IgD-negative memory B cell (primary cell): Measurements from ENCODE around the gene MON2. TPM values are rescaled to one million over a fixed set of nuclear protein-coding genes. Genes with fewer than 3 reads are reported as not detected.
"Not testable (repeated sequence)": the region's sequence is repeated elsewhere in the genome, so short reads cannot be mapped to it uniquely, and the experiment has no call there.

Source experiments
- H3K27ac Mint-ChIP-seq, 3 donors: one replicate each; pipeline ENCODE4 v1.8.0; 2020 to 2022; ENCODE audit warnings: mild to moderate bottlenecking in 3 of 3, mixed read lengths in 3 of 3, moderate library complexity in 1 of 3
- H3K27me3 Mint-ChIP-seq: one replicate; pipeline ENCODE4 v1.8.0; 2021; ENCODE audit warnings: mixed read lengths
- H3K36me3 Mint-ChIP-seq: one replicate; pipeline ENCODE4 v1.8.0; 2020; ENCODE audit warnings: mild to moderate bottlenecking, mixed read lengths
- H3K4me1 Mint-ChIP-seq, 3 donors: one replicate each; pipeline ENCODE4 v1.8.0; 2020 to 2022; ENCODE audit warnings: mixed read lengths in 3 of 3, mild to moderate bottlenecking in 1 of 3
- H3K4me3 Mint-ChIP-seq, 4 donors: one replicate each; pipeline ENCODE4 v1.8.0; 2020 to 2022; ENCODE audit warnings: mild to moderate bottlenecking in 4 of 4, mixed read lengths in 4 of 4, moderate library complexity in 3 of 4
- H3K9me3 Mint-ChIP-seq, 3 donors: one replicate each; pipeline ENCODE4 v1.8.0; 2020 to 2021; ENCODE audit warnings: mixed read lengths in 3 of 3, mild to moderate bottlenecking in 1 of 3
- polyA plus RNA-seq: library from polyadenylated mRNA; unstranded; fragments of 300-500 nt; fragmentation: Illumina TruSeq; gene quantifications from one replicate; pipeline ENCODE4 v1.2.3, GENCODE V29; 2021

MON2 gene
- polyA plus RNA-seq, 1 donor from 2014 or later, result 13.8 TPM

DNA sequence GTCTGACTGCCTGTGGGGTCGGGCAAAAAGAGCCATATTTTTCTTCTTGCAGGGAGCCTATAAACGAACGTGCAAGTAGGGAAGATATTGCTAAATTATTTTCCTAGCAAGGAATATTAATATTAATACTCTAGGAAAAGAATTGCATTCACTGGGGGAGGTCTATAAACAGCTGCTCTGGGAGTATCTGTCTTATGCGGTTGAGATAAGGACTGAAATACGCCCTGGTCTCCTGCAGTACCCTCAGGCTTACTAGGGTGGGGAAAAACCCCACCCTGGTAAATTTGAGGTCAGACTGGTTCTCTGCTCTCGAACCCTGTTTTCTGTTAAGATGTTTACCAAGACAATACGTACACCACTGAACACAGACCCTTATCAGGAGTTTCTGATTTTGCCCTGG, 3.4 kb upstream of the MON2 start:
- H3K36me3 Mint-ChIP-seq, H3K27ac Mint-ChIP-seq, H3K27me3 Mint-ChIP-seq: not testable (repeated sequence)
- peak overlapping the region in 1 of 4 donors; percentile 41 for H3K4me3 Mint-ChIP-seq
- peaks cover 6 to 18% (median 8%) of the 10 kb centered on the region in 3 donors for H3K9me3 Mint-ChIP-seq
- H3K4me1 Mint-ChIP-seq, result peaks cover 13 to 14% (median 13%) of the 10 kb centered on the region in 3 donors

DNA sequence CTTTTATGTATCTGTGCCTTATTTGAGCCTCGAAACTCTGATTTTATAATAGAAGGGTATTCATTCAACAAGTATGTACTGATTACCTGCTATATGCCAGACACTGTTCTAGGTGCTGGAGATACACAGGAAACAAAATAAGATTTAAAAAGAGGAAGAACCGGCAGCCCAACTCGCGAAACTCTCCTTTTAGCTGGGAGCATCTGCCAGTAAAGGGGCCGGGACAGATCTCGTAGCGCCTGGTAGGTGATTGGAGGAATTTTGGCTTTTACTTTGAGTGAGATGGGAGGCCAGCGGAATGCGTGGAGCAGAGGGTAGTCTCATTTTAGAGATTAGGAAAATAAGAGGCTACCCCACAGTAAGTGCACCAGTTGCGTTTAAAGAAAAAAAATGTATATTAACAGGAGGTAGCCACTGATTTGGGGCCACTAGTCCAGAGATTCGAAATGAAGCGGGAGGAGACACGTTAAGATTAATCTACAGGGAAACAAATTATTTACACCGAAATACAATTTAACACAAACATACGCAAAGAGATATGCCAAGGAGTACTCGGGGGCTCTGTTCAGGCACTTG, 520 bp upstream of the MON2 start:
- Mint-ChIP-seq H3K9me3 (peaks cover 5 to 18% (median 6%) of the 10 kb centered on the region in 3 donors), H3K27me3 (no peaks in the 10 kb centered on the region), H3K4me1 (peaks cover 14 to 21% (median 21%) of the 10 kb centered on the region in 3 donors), H3K4me3 (peak overlapping the region; percentile 95 to 99 (median 96)), H3K36me3 (no peaks in the 10 kb centered on the region), H3K27ac (peak overlapping the region; percentile 92 to 96 (median 96))

DNA sequence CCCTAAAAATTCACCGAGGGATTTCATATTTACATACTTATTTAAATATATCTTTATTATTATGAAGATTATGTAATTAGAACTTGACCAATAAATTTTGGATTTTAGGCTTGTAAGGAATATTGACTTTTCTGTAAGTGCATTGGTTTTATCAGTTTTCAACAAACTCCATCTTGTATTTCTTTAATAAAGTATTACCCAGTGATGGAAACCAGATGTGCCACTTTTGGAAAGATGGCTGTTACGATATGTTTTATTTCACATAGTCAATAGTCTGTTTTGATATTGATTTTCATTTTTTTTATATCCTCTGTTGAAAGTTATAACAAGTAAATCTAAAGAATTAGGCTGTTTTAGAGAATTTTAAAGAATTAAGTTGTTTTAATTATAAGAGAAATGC, 1.8 kb downstream of the MON2 start:
- Mint-ChIP-seq H3K27me3 (no peaks in the 10 kb centered on the region), H3K4me1 (peaks cover 14 to 22% (median 21%) of the 10 kb centered on the region in 3 donors), H3K9me3 (peaks cover 0 to 8% (median 0%) of the 10 kb centered on the region in 3 donors), H3K4me3 (peak overlapping the region in 2 of 4 donors; percentile 96 to 99), H3K27ac (peak overlapping the region in 1 of 3 donors; percentile 92), H3K36me3 (no peaks in the 10 kb centered on the region)

DNA sequence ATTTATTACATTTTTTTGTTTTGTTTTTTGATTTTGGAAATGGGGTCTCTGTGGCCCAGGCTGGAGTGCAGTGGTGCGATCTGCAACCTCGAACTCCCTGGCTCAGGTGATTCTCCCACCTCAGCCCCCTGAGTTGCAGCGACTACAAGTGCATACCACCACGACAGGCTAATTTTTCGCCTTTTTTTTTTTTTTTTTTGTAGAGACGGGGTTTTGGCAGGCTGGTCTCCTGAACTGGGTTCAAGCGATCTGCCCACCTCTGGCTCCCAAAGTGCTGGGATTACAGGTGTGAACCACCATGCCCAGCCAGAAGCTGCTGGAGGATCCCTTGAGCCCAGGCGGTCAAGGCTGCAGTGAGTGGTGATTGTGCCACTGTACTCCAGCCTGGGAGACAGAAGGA, 2.3 kb downstream of the MON2 start:
- Mint-ChIP-seq H3K9me3 (peaks cover 0 to 3% (median 0%) of the 10 kb centered on the region in 3 donors), H3K27ac (peak overlapping the region in 1 of 3 donors; percentile 30), H3K4me1 (peaks cover 14 to 24% (median 22%) of the 10 kb centered on the region in 3 donors), H3K4me3 (peak overlapping the region in 3 of 4 donors; percentile 38 to 72 (median 63)), H3K27me3 (no peaks in the 10 kb centered on the region), H3K36me3 (no peaks in the 10 kb centered on the region)

DNA sequence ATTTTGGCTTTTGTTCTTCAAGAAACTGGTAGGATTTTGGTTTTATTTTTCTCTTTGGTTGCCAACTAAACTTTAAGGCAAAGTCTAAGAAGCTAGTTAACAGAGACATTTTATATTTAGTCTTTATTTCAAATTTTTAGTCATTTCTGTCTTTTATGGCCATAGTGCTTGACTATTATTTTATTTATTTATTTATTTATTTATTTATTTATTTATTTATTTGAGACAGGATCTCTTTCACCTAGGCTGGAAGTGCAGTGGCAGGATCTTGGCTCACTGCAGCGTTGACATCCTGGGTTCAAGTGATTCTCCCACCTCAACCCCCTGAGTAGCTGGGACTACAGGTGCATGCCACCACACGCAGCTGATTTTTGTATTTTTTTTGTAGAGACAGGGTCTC, 3.1 kb downstream of the MON2 start:
- Mint-ChIP-seq H3K27ac (peak overlapping the region in 1 of 3 donors; percentile 30), H3K9me3 (no peaks in the 10 kb centered on the region), H3K4me3 (peak overlapping the region; percentile 34 to 72 (median 58)), H3K4me1 (peaks cover 17 to 26% (median 22%) of the 10 kb centered on the region in 3 donors), H3K27me3 (no peaks in the 10 kb centered on the region), H3K36me3 (no peaks in the 10 kb centered on the region)

DNA sequence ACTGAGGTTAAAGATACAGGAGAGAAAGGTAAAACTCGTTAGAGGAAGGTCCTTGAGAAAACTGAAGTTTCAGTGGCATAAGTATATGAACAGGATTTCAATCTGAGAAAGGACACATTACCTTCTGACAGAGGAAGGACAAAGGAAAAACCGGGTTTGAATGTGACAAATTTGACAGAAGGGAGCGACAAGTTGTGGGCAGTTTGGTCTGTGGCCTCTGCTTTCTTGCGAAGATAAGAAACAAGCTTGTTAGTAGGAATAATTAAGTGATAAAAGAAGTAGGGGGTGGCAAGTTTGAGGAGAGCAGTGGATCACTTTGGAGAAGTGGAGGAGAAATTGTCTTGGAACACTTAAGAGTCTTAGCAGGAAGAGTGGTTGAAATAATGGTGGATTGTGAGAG, 5.1 kb downstream of the MON2 start:
- no peak overlapping the region for H3K27ac Mint-ChIP-seq
- no peaks in the 10 kb centered on the region for H3K9me3 Mint-ChIP-seq
- H3K27me3 Mint-ChIP-seq, result no peaks in the 10 kb centered on the region
- no peak overlapping the region for H3K4me3 Mint-ChIP-seq
- H3K36me3 Mint-ChIP-seq, result no peaks in the 10 kb centered on the region
- peaks cover 13 to 27% (median 17%) of the 10 kb centered on the region in 3 donors for H3K4me1 Mint-ChIP-seq

DNA sequence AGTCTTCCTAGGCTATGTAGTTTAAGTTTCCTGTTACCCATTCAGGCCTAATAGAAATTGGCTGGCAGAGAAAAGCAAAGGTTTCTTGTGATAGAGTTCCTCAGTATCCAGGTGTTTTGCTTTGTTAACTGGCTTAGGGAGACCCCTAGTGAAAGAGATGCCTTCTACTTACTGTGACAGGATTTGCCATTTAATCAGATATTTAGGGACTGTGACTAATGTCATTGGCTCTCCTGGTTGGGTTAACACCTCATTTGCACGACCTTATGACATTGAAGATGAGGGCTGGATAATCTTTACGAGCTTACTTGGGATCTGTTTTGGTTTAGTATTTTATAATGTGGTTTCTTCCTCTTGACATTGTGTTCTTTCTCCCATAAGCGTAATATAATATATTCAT, 5.8 kb downstream of the MON2 start:
- Mint-ChIP-seq H3K9me3 (no peaks in the 10 kb centered on the region), H3K36me3 (no peaks in the 10 kb centered on the region), H3K4me1 (peaks cover 12 to 28% (median 15%) of the 10 kb centered on the region in 3 donors), H3K4me3 (no peak overlapping the region), H3K27me3 (no peaks in the 10 kb centered on the region), H3K27ac (no peak overlapping the region)

DNA sequence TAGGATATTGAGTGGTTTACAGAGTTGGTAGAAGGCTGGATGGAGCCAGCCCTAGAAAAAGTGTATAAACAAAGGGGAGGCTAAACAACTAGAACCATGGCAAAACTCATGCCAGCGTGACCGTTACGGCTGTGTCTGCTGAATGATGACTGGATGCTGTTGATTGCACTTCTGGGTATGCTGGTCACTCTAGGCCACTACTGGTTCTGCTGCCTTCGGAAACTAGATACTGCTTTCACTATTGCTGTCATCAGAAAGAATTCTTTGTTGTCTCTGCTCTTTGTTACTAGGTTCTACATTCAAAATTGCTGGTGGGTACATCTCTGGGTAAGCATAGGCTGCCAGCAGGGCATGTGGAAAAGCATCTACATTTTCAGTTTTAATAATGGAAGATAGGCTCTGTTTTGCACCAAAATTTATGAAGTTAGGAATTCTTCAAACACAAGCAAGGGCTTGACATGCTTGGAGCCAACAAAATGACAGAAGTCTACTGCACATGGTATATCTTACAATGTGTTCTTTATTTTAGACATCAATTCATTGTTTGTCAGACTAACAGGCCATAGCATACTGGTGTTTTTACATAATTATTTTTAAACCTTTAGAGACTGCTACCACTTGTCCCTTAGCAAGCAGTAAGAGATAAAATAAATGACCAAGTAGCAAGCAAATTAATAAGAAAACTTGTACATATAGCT, 15.4 kb downstream of the MON2 start:
- Mint-ChIP-seq H3K4me1 (peaks cover 19 to 29% (median 23%) of the 10 kb centered on the region in 3 donors), H3K27ac (no peak overlapping the region), H3K36me3 (peaks cover 6% of the 10 kb centered on the region), H3K4me3 (no peak overlapping the region), H3K27me3 (no peaks in the 10 kb centered on the region), H3K9me3 (no peaks in the 10 kb centered on the region)

DNA sequence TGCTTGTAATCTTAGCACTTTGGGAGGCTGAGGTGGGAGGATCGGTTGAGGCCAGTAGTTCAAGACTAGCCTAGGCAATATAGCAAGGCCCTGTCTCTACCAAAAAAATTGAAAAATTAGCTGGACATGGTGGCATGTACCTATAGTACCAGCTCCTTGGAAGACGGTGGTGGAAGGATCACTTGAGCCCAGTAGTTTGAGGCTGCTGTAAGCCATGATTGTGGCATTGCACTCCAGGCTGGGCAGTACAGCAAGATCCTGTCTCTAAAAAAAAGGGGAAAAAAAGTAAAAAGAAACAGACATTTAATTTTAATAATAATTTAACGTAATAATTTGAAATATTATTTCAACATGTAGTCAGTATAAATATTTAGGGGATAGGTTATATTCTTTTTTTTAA, 16.1 kb downstream of the MON2 start:
- no peak overlapping the region for H3K27ac Mint-ChIP-seq
- H3K9me3 Mint-ChIP-seq, result no peaks in the 10 kb centered on the region
- peaks cover 19 to 29% (median 21%) of the 10 kb centered on the region in 3 donors for H3K4me1 Mint-ChIP-seq
- H3K36me3 Mint-ChIP-seq, result peaks cover 6% of the 10 kb centered on the region
- no peak overlapping the region for H3K4me3 Mint-ChIP-seq
- H3K27me3 Mint-ChIP-seq, result no peaks in the 10 kb centered on the region

DNA sequence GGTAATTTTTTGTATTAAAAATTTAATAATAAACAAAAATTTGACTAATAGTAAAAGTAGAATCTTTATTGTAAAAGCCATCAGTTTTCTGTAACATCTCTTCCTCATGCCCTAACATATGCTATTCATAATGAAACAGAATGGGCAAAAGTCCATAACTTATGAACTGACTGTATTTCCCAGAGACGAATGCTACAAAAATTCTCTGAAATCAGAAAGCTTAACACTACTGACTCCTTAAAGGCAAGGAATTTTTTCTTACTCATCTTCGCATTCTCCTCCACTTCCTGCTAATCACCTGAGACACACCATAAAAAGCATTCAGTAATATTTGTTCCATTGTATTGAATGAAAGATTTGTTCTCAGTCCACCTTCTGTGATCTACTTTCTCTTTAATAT, 17.6 kb downstream of the MON2 start:
- Mint-ChIP-seq H3K36me3 (peaks cover 6% of the 10 kb centered on the region), H3K9me3 (no peaks in the 10 kb centered on the region), H3K27me3 (no peaks in the 10 kb centered on the region), H3K4me3 (no peak overlapping the region), H3K27ac (peak overlapping the region in 1 of 3 donors; percentile 27), H3K4me1 (peaks cover 15 to 24% (median 17%) of the 10 kb centered on the region in 3 donors)

DNA sequence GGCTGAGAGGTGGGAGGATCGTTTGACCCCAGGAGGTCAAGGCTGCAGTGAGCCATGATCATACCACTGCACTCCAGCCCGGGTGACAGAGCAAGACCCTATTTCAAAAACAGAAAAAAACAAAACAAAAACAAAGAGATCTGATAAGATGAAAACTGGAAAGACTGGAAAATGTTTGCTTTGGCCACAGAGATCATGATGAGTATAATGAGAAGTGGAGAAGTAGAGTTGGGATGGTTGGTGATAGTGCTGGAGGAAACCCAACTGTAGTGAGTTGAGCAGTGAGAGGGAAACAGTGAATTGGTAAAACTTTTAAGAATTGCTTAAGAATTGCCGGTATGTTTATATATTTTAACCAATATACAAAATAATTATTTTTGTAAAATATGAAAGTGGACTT, 39.2 kb downstream of the MON2 start:
- H3K4me1 Mint-ChIP-seq, result no peaks in the 10 kb centered on the region
- H3K27me3 Mint-ChIP-seq, result no peaks in the 10 kb centered on the region
- no peak overlapping the region for H3K27ac Mint-ChIP-seq
- no peak overlapping the region for H3K4me3 Mint-ChIP-seq
- H3K36me3 Mint-ChIP-seq, result peaks cover 26% of the 10 kb centered on the region
- H3K9me3 Mint-ChIP-seq, result peaks cover 0 to 2% (median 0%) of the 10 kb centered on the region in 3 donors

DNA sequence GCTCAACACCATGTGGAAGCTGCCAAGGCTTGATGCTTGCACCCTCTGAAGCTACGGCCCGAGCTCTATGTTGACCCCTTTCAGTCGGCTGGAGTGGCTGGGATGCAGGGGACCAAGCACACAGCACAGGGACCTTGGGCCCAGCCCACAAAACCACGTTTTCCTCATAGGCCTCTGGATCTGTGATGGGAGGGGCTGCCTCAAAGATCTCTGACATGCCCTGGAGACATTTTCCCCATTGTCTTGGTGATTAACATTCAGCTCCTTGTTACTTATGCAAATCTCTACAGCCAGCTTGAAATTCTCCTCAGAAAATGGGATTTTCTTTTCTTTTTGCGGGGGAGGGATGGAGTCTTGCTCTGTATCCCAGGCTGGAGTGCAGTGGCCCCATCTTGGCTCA, 46.3 kb downstream of the MON2 start:
- Mint-ChIP-seq H3K27ac (peak overlapping the region in 1 of 3 donors; percentile 50), H3K4me3 (no peak overlapping the region), H3K27me3 (no peaks in the 10 kb centered on the region), H3K4me1 (peaks cover 0 to 2% (median 0%) of the 10 kb centered on the region in 3 donors), H3K9me3 (peaks cover 0 to 5% (median 0%) of the 10 kb centered on the region in 3 donors), H3K36me3 (peaks cover 27% of the 10 kb centered on the region)

DNA sequence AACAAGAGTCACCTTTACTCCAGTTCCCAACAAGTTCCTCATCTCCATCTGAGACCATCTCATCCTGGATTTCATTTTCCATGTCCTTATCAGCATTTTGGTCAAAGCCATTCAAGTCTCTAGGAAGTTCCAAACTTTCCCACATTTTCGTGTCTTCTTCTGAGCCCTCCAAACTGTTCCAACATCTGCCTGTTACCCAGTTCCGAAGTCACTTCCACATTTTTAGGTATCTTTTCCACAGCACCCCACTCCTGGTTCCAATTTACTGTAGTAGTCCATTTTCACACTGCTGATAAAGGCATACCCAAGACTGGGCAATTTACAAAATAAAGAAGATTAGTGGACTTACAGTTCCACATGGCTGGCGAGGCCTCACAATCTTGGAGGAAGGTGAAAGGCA, 47.5 kb downstream of the MON2 start:
- H3K4me1 Mint-ChIP-seq, H3K4me3 Mint-ChIP-seq, H3K9me3 Mint-ChIP-seq, H3K27me3 Mint-ChIP-seq: not testable (repeated sequence)
- Mint-ChIP-seq H3K36me3 (peaks cover 23% of the 10 kb centered on the region), H3K27ac (peak overlapping the region in 1 of 3 donors; percentile 47)

DNA sequence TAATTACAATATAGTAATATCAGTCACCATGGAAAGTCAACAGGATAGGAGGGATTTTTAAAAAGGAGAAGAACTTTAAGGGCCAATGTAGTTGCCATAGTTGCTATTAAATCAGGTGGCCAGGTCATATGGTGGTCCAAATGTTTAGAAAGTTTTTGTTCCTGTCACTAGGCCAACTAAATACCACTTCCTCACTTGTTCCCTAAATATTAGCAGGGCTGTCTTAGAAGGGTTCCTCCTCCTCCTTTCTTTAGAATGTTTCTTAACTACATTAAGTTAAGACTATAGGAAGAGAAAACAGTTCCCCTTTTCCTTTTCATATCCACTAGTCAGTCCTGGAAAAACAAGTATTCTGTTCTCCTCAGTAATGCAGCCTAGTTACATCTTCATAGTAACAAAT, 50.3 kb downstream of the MON2 start:
- Mint-ChIP-seq H3K4me3 (no peak overlapping the region), H3K36me3 (peaks cover 13% of the 10 kb centered on the region), H3K27me3 (no peaks in the 10 kb centered on the region), H3K9me3 (peaks cover 0 to 3% (median 0%) of the 10 kb centered on the region in 3 donors), H3K27ac (no peak overlapping the region), H3K4me1 (peaks cover 0 to 2% (median 0%) of the 10 kb centered on the region in 3 donors)

DNA sequence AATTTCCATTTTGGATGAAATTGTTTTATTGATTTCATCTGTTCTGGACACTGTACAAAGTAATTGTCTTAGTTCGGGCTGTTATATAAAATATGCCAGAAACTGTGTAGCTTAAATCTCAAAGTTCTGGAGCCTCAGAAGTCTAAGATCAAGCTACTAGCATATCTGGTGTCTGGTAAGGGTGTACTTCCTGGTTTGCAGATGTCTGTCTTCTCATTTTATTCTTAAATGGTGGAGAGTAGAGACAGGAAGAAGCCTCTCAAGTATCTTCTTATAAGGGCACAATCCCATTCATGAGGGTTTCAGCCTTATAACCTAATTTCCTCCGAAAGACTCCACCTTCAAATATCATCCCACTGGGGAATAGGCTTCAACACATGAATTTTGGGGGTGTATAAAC, 51.3 kb downstream of the MON2 start:
- H3K9me3 Mint-ChIP-seq, result peaks cover 0 to 3% (median 0%) of the 10 kb centered on the region in 3 donors
- H3K27me3 Mint-ChIP-seq, result no peaks in the 10 kb centered on the region
- peaks cover 8% of the 10 kb centered on the region for H3K36me3 Mint-ChIP-seq
- no peak overlapping the region for H3K4me3 Mint-ChIP-seq
- H3K4me1 Mint-ChIP-seq, result peaks cover 0 to 1% (median under 1%) of the 10 kb centered on the region in 3 donors
- no peak overlapping the region for H3K27ac Mint-ChIP-seq
